ENCODE results near the gene FAM200C.

Gene FAM200C

DNA sequence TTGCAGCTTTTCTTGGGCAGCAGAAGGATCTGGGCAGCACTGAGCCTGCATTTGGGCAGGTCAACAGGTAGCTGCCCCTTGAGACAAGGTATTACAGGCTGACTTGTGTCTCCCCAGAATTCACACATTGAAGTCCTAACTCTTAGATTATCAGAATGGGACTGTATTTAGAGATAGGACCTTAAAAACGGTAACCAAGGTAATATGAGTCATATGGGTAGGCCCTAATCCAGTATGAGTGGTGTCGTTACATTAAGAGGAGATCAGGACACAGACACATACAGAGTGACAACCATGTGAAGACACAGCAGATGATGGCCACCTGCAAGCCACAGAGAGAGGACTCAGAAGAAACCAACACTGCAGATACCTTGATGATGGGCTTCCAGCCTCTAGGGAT lies 32.6 kb downstream of the FAM200C start:
- DNase-seq (ENCODE audit: low read depth, low spot score): no peak

DNA sequence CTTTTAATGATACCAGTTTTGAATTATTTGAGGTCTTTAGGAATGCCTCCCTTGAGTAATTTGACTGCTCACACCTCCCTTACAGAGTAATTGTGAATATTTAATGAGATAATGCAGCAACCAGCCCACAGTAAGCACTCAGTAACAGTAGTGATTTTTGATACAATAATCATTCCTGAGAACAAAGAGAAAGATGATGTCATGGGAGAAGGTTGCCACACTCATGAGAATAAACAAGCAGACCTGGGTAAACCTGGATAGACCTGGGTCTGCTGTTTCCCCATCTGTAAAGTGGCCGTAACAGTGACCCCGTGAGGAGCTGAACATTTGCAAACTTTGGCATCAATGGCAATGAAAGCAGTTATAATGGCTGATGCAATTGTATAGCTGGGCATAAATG lies 33.6 kb downstream of the FAM200C start:
- DNase-seq (ENCODE audit: low read depth, low spot score): no peak

DNA sequence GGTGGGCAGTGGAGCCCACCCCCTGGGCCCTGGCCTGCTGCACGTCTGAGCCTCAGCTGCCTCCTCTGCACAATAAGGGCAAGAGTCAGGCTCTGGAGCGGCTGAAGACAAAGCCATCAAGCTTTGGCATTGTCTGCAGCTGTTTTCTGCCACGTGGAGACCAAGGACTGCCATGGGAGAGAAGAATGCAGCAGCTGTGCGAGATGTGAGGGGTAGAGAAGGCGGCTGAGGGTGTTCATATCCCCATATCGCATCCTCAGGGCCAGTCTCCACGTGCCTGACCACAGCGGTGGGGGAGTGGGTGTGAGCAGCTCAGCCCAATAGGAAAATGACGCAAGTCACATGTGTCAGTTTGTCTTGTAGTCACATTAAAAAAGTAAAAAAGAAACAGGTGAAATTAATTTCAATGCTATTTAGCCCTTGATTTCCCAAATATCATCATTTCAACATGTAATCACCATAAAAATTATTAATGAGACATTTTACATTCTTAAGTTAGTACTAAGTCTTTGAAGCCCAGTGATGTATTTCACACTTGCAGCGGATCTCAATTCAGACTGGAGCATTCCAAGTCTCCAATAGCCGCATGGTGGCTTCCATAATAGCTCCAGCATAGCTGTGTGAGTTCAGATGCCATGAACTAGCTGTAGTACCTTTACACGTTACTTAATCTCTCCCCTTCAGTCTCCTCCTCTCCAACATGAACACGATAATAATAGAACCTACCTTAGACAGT lies 36.0 kb downstream of the FAM200C start:
- DNase-seq (ENCODE audit: low read depth, low spot score): no peak

DNA sequence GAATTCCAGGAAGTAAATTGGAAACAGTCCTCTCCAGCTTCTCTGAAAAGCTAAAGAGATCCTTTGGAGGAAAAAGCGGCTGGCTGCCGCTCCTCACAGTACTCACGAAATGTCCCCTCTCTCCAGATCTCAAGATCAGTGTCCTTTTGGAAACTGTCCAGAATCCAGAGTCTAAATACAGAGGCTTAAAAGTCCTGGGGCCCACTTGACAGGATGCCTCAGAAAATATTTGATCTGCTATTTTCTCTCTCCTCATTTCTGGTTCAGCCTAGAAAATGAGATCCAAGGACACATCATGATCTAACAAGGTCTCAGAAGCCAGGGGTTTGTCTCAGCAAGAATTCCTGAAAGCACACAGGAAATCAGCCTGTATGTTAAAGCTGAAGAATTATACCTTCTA lies 36.6 kb downstream of the FAM200C start:
- no peak for DNase-seq (ENCODE audit: low read depth, low spot score)

- no peak for DNase-seq (ENCODE audit: low read depth, low spot score)
These were observed 38.1 kb downstream of the FAM200C start for GRCh38 chr5:160361624-160362228.

DNA sequence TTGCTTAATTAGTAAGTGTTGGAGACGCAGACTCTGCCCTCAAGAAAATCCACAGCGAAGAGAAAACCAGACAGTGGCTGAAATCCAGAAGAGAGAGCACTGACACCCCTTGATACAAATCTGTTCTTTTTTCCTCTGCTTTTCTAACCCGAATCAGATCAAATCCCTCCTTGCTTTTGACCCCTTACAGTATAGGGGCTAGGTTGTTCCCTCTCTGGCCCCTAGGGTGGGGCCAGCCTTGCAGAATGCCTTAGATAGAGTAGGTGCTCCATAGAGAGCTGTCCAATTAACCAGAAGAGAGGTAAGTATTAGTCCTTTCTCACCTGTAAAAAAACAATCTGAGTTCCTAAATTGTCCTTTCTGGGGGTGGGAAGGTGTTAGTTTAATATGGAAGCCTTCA lies 39.5 kb downstream of the FAM200C start:
- no peak for DNase-seq (ENCODE audit: low read depth, low spot score)

DNA sequence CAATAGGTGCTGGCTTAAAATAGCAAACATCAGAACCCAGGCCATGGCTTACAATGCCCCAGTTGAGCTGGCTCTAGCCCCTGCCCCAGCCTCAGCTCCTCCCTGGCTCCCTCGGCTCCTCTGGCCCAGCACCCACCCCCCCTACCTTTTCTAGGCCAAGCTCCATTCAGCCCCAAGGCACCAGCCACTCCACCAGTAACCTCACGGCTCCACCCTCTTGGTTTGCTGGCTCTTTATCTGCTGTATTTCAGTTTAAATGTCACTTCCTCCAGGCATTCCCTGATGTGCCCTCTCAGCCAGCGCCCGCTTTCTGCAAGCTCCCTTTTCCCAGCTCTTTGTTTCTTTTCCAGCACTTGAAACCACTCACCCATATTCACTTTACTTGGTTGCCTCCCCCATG lies 40.0 kb downstream of the FAM200C start:
- no peak for DNase-seq (ENCODE audit: low read depth, low spot score)

GRCh38 chr5:160359242-160359641 lies 40.6 kb downstream of the FAM200C start:
- no peak for DNase-seq (ENCODE audit: low read depth, low spot score)

DNA sequence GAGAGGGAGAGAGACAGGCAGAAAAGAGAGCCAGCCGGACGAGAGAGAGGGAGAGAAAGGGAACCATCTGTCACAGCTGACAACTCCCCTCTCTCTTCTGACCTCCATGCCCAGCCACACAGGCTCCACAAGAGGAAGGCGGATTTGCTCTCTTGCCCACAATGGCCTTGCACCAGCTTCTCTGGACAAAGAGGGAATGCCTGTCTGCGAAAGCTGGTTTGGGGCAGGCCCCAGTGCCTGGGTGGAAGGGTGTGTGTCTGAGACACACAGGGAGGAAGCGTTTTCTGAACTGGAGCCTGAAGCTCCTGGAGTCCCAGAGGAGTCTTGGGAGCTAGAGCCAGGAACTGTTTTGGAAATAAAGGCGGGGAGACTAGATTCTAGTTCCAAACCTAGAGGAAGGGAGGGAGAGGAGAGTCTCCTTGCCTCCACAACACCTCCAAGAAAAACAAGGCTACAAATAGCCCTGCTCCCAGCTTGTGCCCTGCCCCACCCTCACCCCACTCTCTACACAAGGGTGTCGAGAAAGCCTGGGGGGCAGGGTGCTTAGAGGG lies 41.9 kb downstream of the FAM200C start:
- no peak for DNase-seq (ENCODE audit: low read depth, low spot score)

DNA sequence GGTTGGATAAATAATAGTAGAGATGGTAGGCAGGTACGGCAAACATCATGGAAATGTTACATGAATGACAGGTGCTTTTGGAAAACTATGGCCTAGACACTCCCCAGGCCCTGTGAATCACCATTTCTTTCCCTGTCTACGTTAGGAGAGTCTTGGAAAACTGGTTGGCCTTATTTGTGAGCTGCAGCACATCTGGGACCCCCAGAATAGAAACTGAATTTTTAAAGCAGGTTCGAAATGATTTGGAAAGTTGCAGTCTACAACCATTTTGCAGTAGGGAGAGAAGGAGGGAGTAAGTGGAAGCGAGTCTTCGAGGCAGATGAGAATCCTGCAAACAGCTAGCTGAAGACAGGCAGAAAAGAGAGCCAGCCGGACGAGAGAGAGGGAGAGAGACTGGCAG lies 42.5 kb downstream of the FAM200C start:
- DNase-seq (ENCODE audit: low read depth, low spot score): no peak

GRCh38 chr5:160356550-160357347 lies 43.1 kb downstream of the FAM200C start:
- DNase-seq (ENCODE audit: low read depth, low spot score): no peak

GRCh38 chr5:160354666-160355065 lies 45.2 kb downstream of the FAM200C start:
- DNase-seq (ENCODE audit: low read depth, low spot score): no peak

DNA sequence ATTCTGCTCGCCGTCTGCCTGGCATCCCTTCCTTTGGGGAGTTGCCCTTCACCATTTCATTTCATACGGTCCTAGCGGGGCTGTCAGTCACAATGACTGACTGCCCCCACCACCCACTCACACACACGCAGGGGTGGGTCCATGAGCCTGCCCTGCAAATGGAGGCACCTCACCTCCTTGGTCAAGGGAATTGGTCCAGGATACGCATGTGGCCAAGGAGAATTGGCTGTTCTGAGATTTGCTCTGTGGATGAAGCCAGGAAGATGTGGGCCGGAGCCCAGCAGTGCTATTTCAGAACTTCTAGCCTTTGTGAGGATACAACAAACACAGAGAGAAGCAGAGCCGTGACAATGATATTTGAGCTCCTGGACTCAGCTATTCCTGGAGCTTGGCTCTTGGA lies 46.5 kb downstream of the FAM200C start:
- no peak for DNase-seq (ENCODE audit: low read depth, low spot score)

DNA sequence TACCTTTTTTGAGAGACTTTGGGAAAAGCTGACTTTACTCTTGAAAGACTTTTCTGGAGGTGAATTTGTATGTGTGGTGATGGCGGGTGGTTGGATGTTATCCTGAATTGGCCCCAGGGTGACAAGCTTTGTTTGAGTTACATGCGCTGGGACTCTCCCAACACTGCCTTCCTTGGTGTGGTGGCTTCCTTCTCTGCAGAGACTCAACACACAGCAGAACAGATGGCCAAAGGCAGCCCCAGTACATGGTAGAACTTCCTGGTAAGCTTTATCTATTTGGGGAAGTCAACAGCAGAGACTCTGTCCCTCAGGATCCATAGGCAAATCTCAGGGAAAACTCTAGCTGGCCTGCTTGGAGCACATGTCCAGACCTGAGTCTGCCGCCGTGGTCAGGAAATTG lies 47.5 kb downstream of the FAM200C start:
- no peak for DNase-seq (ENCODE audit: low read depth, low spot score)

DNA sequence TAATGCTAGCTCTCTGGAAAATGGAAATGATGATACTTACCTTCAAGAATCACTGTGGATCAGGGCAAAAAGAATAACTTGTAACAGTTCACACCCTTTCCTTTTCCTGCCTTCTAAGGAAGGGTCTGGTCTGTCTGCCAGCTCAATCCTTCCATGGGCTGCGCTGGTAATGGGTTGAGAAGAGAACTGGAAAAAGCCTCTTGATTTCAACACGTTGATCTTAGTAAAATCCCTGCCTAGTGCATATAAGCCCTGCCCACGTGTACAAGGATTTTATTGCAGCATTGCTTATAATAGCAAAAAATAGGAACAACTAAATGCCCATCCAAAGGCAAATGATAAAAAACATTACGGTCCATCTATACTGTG lies 49.9 kb downstream of the FAM200C start:
- DNase-seq (ENCODE audit: low read depth, low spot score): no peak

DNA sequence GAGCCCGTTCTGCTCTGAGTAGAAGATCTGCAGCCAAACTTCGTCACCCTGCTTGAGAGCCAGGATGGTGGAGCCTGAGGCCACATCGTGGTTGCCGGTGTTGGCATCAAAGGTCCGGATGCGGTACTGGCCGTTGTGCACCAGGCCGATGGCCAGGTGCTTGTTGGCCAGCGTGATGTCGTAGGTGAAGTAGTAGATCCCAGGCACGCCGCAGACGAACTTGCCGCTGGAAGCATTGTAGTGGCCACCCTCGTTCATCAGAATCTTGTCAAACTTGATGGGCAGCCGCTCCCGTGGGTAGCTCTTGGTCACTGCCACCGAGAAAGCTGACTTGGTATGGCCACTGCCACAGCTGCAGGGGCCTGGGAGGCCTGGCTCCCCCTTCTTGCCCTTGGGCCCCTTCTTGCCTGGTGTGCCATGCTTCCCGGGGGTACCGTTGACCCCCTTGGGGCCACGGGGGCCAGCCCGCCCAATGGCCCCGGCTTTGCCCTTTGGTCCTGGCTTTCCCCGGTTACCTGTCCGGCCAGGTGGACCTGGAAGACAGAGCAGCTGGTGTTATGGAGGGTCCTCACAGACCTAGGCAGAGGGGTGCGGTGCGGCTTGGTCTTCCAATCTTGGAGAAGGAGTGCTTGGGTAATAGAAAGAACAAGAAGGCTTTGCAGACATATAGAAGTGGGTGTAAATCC lies 50.5 kb downstream of the FAM200C start:
- no peak for DNase-seq (ENCODE audit: low read depth, low spot score)

- no peak for DNase-seq (ENCODE audit: low read depth, low spot score)
These were observed 51.8 kb downstream of the FAM200C start for GRCh38 chr5:160348080-160348479.

DNA sequence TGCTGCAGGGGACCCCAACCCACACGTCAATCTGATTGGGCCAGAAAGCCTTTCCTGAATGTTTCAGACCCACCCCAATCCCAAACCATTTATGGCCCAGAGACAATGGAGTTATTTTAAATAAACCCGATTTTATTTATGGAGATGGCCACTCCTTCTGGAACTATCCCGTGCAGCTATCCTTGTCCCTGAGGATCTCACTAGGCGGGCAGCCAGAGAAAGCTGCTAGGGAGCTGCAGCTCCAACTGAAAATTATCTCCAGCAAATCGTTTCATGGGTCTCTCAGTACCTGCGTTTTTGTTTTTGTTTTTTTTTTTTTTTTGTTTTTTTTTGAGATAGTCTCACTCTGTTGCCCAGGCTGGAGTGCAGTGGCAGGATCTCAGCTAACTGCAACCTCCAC lies 52.4 kb downstream of the FAM200C start:
- DNase-seq (ENCODE audit: low read depth, low spot score): no peak

Measured in activated naive CD8-positive, alpha-beta T cell treated with anti-CD3 and anti-CD28 coated beads, Interleukin-2, amount 50 U/mL, for 16 hours (primary cell).